Ovary (tissue), 9 donors: ENCODE data around the gene TENM3. TPM values are rescaled to one million over a fixed set of nuclear protein-coding genes. Genes with fewer than 3 reads are reported as not detected.

ENCODE experiments used
- DNase-seq, 5 donors: peaks; one replicate each; pipeline ENCODE4 v3.0.0-alpha.2; 2019 to 2020
- H3K27ac ChIP-seq, 2 donors: fragments of 200-600 bp; one replicate each; pipeline versions ENCODE4 v1.5.1 to v1.8.0; 2019 to 2022
- H3K27me3 ChIP-seq: fragments of 200-600 bp; one replicate; pipeline ENCODE4 v1.8.0; 2022
- H3K36me3 ChIP-seq: fragments of 200-600 bp; sonication (generic); one replicate; pipeline ENCODE4 v1.5.1; 2019
- H3K4me1 ChIP-seq: one replicate; pipeline ENCODE4 v1.8.1; 2013; ENCODE audit warnings: mild to moderate bottlenecking, moderate library complexity; ENCODE audit not compliant: insufficient read depth
- H3K4me3 ChIP-seq: fragments of 200-600 bp; sonication (generic); one replicate; pipeline ENCODE4 v1.5.1; 2017
- H3K9me3 ChIP-seq, 2 donors: fragments of 200-600 bp in 1 of 2; sonication (generic) in 1 of 2; one replicate each; pipeline versions ENCODE4 v1.5.1 to v1.8.1; 2013 to 2019; ENCODE audit warnings: mild to moderate bottlenecking in 1 of 2, moderate library complexity in 1 of 2
- CTCF ChIP-seq, 3 donors: fragments of 450-650 bp in 2 of 3; fragments of 200-600 bp in 1 of 3; IDR thresholded peaks; one replicate each; pipeline versions ENCODE4 v1.5.1 to v1.8.0; 2016 to 2022; ENCODE audit warnings: antibody characterized with exemption in 3 of 3, mild to moderate bottlenecking in 1 of 3
- EP300 ChIP-seq: sonication (generic); formaldehyde crosslinking; IDR thresholded peaks from one replicate; pipeline ENCODE4 v1.6.1; 2017; ENCODE audit warnings: antibody characterized with exemption
- POLR2A ChIP-seq: fragments of 450-650 bp; IDR thresholded peaks from one replicate; pipeline ENCODE4 v1.6.1; 2017; ENCODE audit warnings: antibody characterized with exemption, mild to moderate bottlenecking, moderate library complexity
- WGBS, 3 donors: extraction: QIAGEN DNeasy Blood & Tissue Kit in 1 of 3; methylation state at CpG; one replicate each; pipeline versions ENCODE4 v1.1.5 to v1.1.7; 2013 to 2017; 5-methylcytosine and 5-hydroxymethylcytosine counted together
- intact Hi-C, 4 donors: fragments of 100-400 bp; cut with DNase I; formaldehyde crosslinking; loops; one replicate each; pipeline versions ENCODE4 v1.11.0 to v1.15.1; 2022 to 2023
- polyA plus RNA-seq, 2 donors: library from polyadenylated mRNA; stranded (reverse); fragments of 200-250 nt in 1 of 2; fragments of 350-450 nt in 1 of 2; fragmentation: Illumina TruSeq in 1 of 2; extraction: RNeasy Lipid Tissue Mini Kit (QIAGEN cat#74804) in 1 of 2; gene quantifications; one replicate each; pipeline ENCODE4 v1.2.3, GENCODE V29; 2013 to 2014
- total RNA-seq, 7 donors: library from RNA; depleted of rRNA in 2 of 7; stranded (reverse); fragments of >200 nt in 2 of 7; fragmentation: NEBNext Ultra II Directional in 3 of 7; extraction: Animal tissue kit (Norgen Biotek cat#: 25700) in 3 of 7; gene quantifications; one replicate each; pipeline versions ENCODE4 v1.1.0 to v1.2.4, GENCODE V29; 2016 to 2023
- donor health status: DM: no; HTN: no; CAD: no; lungs with moderate emphysema.
- donor health status: DM: no; HTN: no; CAD: no.
- donor health status: Bipolar disorder and iron deficiency.
- donor health status: DM: yes; HTN: yes; CAD: no.
- donor health status: DM: no; HTN: no; CAD: no.
- donor health status: DM: yes; HTN: yes; CAD: no.

Gene TENM3
- total and polyA plus RNA-seq, 9 donors: 0.82 to 16.1 (median 5.7) TPM

GRCh38 chr4:182489607-182490006, 246.4 kb downstream of the TENM3 start:
- TF ChIP-seq POLR2A: no peak
- TF ChIP-seq CTCF (IDR thresholded peaks at IDR 0.05): no peak
- no peak for TF ChIP-seq EP300

GRCh38 chr4:182491719-182492118, 248.5 kb downstream of the TENM3 start:
- Histone ChIP-seq H3K4me1 (no peaks in the 10 kb centered on the region), H3K27me3 (no peaks in the 10 kb centered on the region), H3K9me3 (no peaks in the 10 kb centered on the region), H3K36me3 (no peaks in the 10 kb centered on the region), H3K4me3 (no peak overlapping the region), H3K27ac (no peak overlapping the region)
- TF ChIP-seq POLR2A (no peak), EP300 (no peak), CTCF (IDR thresholded peaks at IDR 0.05) (no peak)
- DNase-seq: no peak
- intact Hi-C loops: loop anchor here in 1 of 4 donors (10.0 kb wide), 1 partner anchor 313 kb away; no protein-coding TSS in a partner anchor

More at GRCh38 chr4:182489607-182490006, 246.4 kb downstream of the TENM3 start:
- no peak for DNase-seq
- H3K36me3 ChIP-seq: no peaks in the 10 kb centered on the region
- no peaks in the 10 kb centered on the region for H3K27me3 ChIP-seq
- intact Hi-C loops: loop anchor here in 1 of 4 donors (10.0 kb wide), 1 partner anchor 315 kb away; no protein-coding TSS in a partner anchor
- 77 to 88% (median 84%) methylated on average over 2 of the region's 2 CpGs for WGBS, 3 donors
- H3K9me3 ChIP-seq: no peaks in the 10 kb centered on the region
- no peak overlapping the region for H3K27ac ChIP-seq
- H3K4me3 ChIP-seq: no peak overlapping the region
- H3K4me1 ChIP-seq: no peaks in the 10 kb centered on the region

GRCh38 chr4:182492423-182492822, 249.2 kb downstream of the TENM3 start:
- H3K36me3 ChIP-seq: no peaks in the 10 kb centered on the region
- TF ChIP-seq CTCF (IDR thresholded peaks at IDR 0.05): no peak
- TF ChIP-seq POLR2A: no peak
- H3K4me3 ChIP-seq: no peak overlapping the region
- 13 to 17% (median 15%) methylated on average over 3 of the region's 3 CpGs for WGBS, 3 donors
- H3K4me1 ChIP-seq: no peaks in the 10 kb centered on the region
- no peaks in the 10 kb centered on the region for H3K9me3 ChIP-seq
- H3K27ac ChIP-seq: no peak overlapping the region
- no peak for DNase-seq
- H3K27me3 ChIP-seq: no peaks in the 10 kb centered on the region
- intact Hi-C loops: loop anchor here in 1 of 4 donors (10.0 kb wide), 1 partner anchor 312 kb away; no protein-coding TSS in a partner anchor

GRCh38 chr4:182493377-182493776, 250.2 kb downstream of the TENM3 start:
- TF ChIP-seq POLR2A (no peak), EP300 (no peak), CTCF (IDR thresholded peaks at IDR 0.05) (no peak)
- no peak overlapping the region for H3K4me3 ChIP-seq
- H3K27me3 ChIP-seq: no peaks in the 10 kb centered on the region
- intact Hi-C loops: loop anchor here in 1 of 4 donors (10.0 kb wide), 1 partner anchor 311 kb away; no protein-coding TSS in a partner anchor
- no peak overlapping the region for H3K27ac ChIP-seq
- no peaks in the 10 kb centered on the region for H3K36me3 ChIP-seq
- 87 to 94% (median 93%) methylated on average over 3 of the region's 3 CpGs for WGBS, 3 donors
- DNase-seq: no peak
- no peaks in the 10 kb centered on the region for H3K9me3 ChIP-seq
- no peaks in the 10 kb centered on the region for H3K4me1 ChIP-seq
